Measurements from ENCODE around the gene LST1. TPM values are rescaled to one million over a fixed set of nuclear protein-coding genes. Genes with fewer than 3 reads are reported as not detected.

LST1 gene
- total RNA-seq, result not detected in 2 replicates

GRCh38 chr6:31586008-31586407, at the start of gene LST1:
Gene LST1, plus strand, starts transcription at chr6:31586277. Its CDS starts 1,023 bp downstream, at chr6:31587300.

GRCh38 chr6:31541658-31542521, 44.2 kb upstream of the LST1 start, which contains the start of gene DDX39B:
Gene DDX39B, minus strand, starts transcription at chr6:31542003. Its CDS starts 1,471 bp downstream, at chr6:31540532.

GRCh38 chr6:31546339-31546957, 39.6 kb upstream of the LST1 start, which contains the start of gene ATP6V1G2:
Gene ATP6V1G2, minus strand, starts transcription at chr6:31546608. Its CDS starts 49 bp downstream, at chr6:31546559.

GRCh38 chr6:31546958-31547726, 38.9 kb upstream of the LST1 start, which contains the start of gene NFKBIL1:
Gene NFKBIL1, plus strand, starts transcription at chr6:31547608. Its CDS starts 87 bp downstream, at chr6:31547695.

GRCh38 chr6:31572041-31572911, 13.8 kb upstream of the LST1 start, which contains the start of gene LTA:
Gene LTA, plus strand, starts transcription at chr6:31572289. Its CDS starts 454 bp downstream, at chr6:31572743.

GRCh38 chr6:31575335-31575901, 10.7 kb upstream of the LST1 start, which contains the start of gene TNF:
Gene TNF, plus strand, starts transcription at chr6:31575565. Its CDS starts 177 bp downstream, at chr6:31575742.

GRCh38 chr6:31582230-31582643, 3.8 kb upstream of the LST1 start, which contains the start of gene LTB:
Gene LTB, minus strand, starts transcription at chr6:31582424. Its CDS starts 7 bp downstream, at chr6:31582417.

GRCh38 chr6:31614684-31615578, 28.9 kb downstream of the LST1 start, which contains the start of gene AIF1:
Gene AIF1, plus strand, starts transcription at chr6:31615234. Its CDS starts 96 bp downstream, at chr6:31615330.

GRCh38 chr6:31620586-31621319, 34.7 kb downstream of the LST1 start, which contains the start of gene PRRC2A:
Gene PRRC2A, plus strand, starts transcription at chr6:31620715. Its CDS starts 2,075 bp downstream, at chr6:31622790.

Small RNA genes lying within 50 kb of the gene (small RNA-seq; reads per million reads assigned to genes)
- not detected for gene MIR6832
- gene SNORA38, result 186 reads per million, percentile 99 among the genes with 10 or more reads in this experiment
- gene SNORD117, result 2,629 reads per million, percentile 100 among the genes with 10 or more reads in this experiment
- not detected for gene SNORD84
- gene UQCRHP1, result not detected

Other genes with a start within 250 kb of the LST1 start
- gene HLA-B, start 229.1 kb upstream of the LST1 start, total RNA-seq, result 380 and 623 TPM in 2 replicates
- gene MICA, start 182.7 kb upstream of the LST1 start, total RNA-seq, result 25.7 and 27.1 TPM in 2 replicates
- 12.9 and 15.9 TPM in 2 replicates for gene MICB, start 88.1 kb upstream of the LST1 start, total RNA-seq
- gene MCCD1, start 57.3 kb upstream of the LST1 start, total RNA-seq, result not detected in 2 replicates
- gene DDX39B, start 44.3 kb upstream of the LST1 start, total RNA-seq, result 309 and 338 TPM in 2 replicates
- 3.4 and 5.7 TPM in 2 replicates for gene ATP6V1G2, start 39.7 kb upstream of the LST1 start, total RNA-seq
- 23.2 and 33.2 TPM in 2 replicates for gene NFKBIL1, start 38.7 kb upstream of the LST1 start, total RNA-seq
- not detected in 2 replicates for gene LTA, start 14.0 kb upstream of the LST1 start, total RNA-seq
- gene TNF, start 10.7 kb upstream of the LST1 start, total RNA-seq, result 0.16 TPM in 1 of 2 replicates, not detected in the other
- gene LTB, start 3.9 kb upstream of the LST1 start, total RNA-seq, result not detected in 2 replicates
- not detected in 2 replicates for gene NCR3, start 6.7 kb downstream of the LST1 start, total RNA-seq
- gene AIF1, start 29.0 kb downstream of the LST1 start, total RNA-seq, result not detected in 2 replicates
- 85.5 and 86.8 TPM in 2 replicates for gene PRRC2A, start 34.4 kb downstream of the LST1 start, total RNA-seq
- gene BAG6, start 66.4 kb downstream of the LST1 start, total RNA-seq, result 203 and 221 TPM in 2 replicates
- gene APOM, start 69.6 kb downstream of the LST1 start, total RNA-seq, result 0.65 and 1.2 TPM in 2 replicates
- gene C6orf47, start 74.5 kb downstream of the LST1 start, total RNA-seq, result 24.4 and 24.5 TPM in 2 replicates
- 18.5 and 18.8 TPM in 2 replicates for gene GPANK1, start 78.7 kb downstream of the LST1 start, total RNA-seq
- 117 and 141 TPM in 2 replicates for gene CSNK2B, start 79.8 kb downstream of the LST1 start, total RNA-seq
- gene LY6G5B, start 83.7 kb downstream of the LST1 start, total RNA-seq, result 6.3 and 8.4 TPM in 2 replicates
- gene LY6G5C, start 94.8 kb downstream of the LST1 start, total RNA-seq, result 0.16 TPM in 1 of 2 replicates, not detected in the other
- gene ABHD16A, start 117.0 kb downstream of the LST1 start, total RNA-seq, result 32.8 and 40.7 TPM in 2 replicates
- gene LY6G6F, start 120.6 kb downstream of the LST1 start, total RNA-seq, result not detected in 2 replicates
- not detected in 2 replicates for gene LY6G6D, start 129.1 kb downstream of the LST1 start, total RNA-seq
- not detected in 2 replicates for gene LY6G6C, start 135.5 kb downstream of the LST1 start, total RNA-seq
- gene MPIG6B, start 137.1 kb downstream of the LST1 start, total RNA-seq, result not detected in 2 replicates
- gene DDAH2, start 143.0 kb downstream of the LST1 start, total RNA-seq, result 62.3 and 78.3 TPM in 2 replicates
- 499 and 664 TPM in 2 replicates for gene CLIC1, start 150.3 kb downstream of the LST1 start, total RNA-seq
- gene MSH5, start 153.7 kb downstream of the LST1 start, total RNA-seq, result 9.6 and 11.7 TPM in 2 replicates
- 0.61 TPM in 1 of 2 replicates, not detected in the other for gene SAPCD1, start 176.4 kb downstream of the LST1 start, total RNA-seq
- under 0.01 and 0.97 TPM in 2 replicates for gene VWA7, start 191.1 kb downstream of the LST1 start, total RNA-seq
- gene VARS1, start 209.5 kb downstream of the LST1 start, total RNA-seq, result 48.5 and 60.0 TPM in 2 replicates
- gene LSM2, start 220.7 kb downstream of the LST1 start, total RNA-seq, result 15.1 and 19.4 TPM in 2 replicates
- 0.73 and 0.97 TPM in 2 replicates for gene HSPA1L, start 229.0 kb downstream of the LST1 start, total RNA-seq
- gene HSPA1A, start 229.3 kb downstream of the LST1 start, total RNA-seq, result 148 and 178 TPM in 2 replicates
- 149 and 152 TPM in 2 replicates for gene HSPA1B, start 241.5 kb downstream of the LST1 start, total RNA-seq

Data from hair follicle dermal papilla cell (primary cell).